HEK293 (cell line): ENCODE data around the gene BATF3.

Experiments
- HOXA7 ChIP-seq: sonication (generic); formaldehyde crosslinking; IDR thresholded peaks from 2 replicates; pipeline ENCODE4 v1.8.1; 2022; ENCODE audit warnings: missing genetic modification reagents, borderline replicate concordance
- PATZ1 ChIP-seq: fragments of 450-650 bp; formaldehyde crosslinking; IDR thresholded peaks from 2 replicates; pipeline ENCODE4 v1.5.1; 2016; ENCODE audit warnings: missing biosample characterization, missing genetic modification characterization
- REST ChIP-seq: fragments of 450-650 bp; formaldehyde crosslinking; IDR thresholded peaks from 2 replicates; pipeline ENCODE4 v1.5.1; 2016; ENCODE audit warnings: missing biosample characterization, missing genetic modification characterization
- SP2 ChIP-seq: fragments of 450-650 bp; formaldehyde crosslinking; IDR thresholded peaks from 2 replicates; pipeline ENCODE4 v1.5.1; 2016; ENCODE audit warnings: missing biosample characterization, missing genetic modification characterization
- TCF7L2 ChIP-seq: IDR thresholded peaks from 2 replicates; pipeline ENCODE4 v1.6.1; 2011; ENCODE audit warnings: low read depth, mild to moderate bottlenecking, inconsistent platforms, low read length, moderate library complexity, borderline replicate concordance
- ZBTB17 ChIP-seq: fragments of 450-650 bp; formaldehyde crosslinking; IDR thresholded peaks from 2 replicates; pipeline ENCODE4 v1.5.1; 2016; ENCODE audit warnings: missing biosample characterization, missing genetic modification characterization
- ZBTB8A ChIP-seq: fragments of 450-650 bp; formaldehyde crosslinking; IDR thresholded peaks from 2 replicates; pipeline ENCODE4 v1.5.1; 2016; ENCODE audit warnings: missing biosample characterization, missing genetic modification characterization
- ZNF112 ChIP-seq: fragments of 450-650 bp; formaldehyde crosslinking; IDR thresholded peaks from 2 replicates; pipeline ENCODE4 v1.5.0; 2017; ENCODE audit warnings: missing biosample characterization, missing genetic modification characterization
- ZNF132 ChIP-seq: fragments of 450-650 bp; formaldehyde crosslinking; IDR thresholded peaks from 2 replicates; pipeline ENCODE4 v1.5.1; 2017; ENCODE audit warnings: missing biosample characterization, missing genetic modification characterization, borderline replicate concordance
- ZNF391 ChIP-seq: fragments of 450-650 bp; formaldehyde crosslinking; IDR thresholded peaks from 2 replicates; pipeline ENCODE4 v1.5.1; 2016; ENCODE audit warnings: low read depth, missing biosample characterization, missing genetic modification characterization, borderline replicate concordance
- ZNF501 ChIP-seq: fragments of 450-650 bp; formaldehyde crosslinking; IDR thresholded peaks from 2 replicates; pipeline ENCODE4 v1.5.1; 2016; ENCODE audit warnings: missing biosample characterization, missing genetic modification characterization
- ZNF530 ChIP-seq: fragments of 450-650 bp; formaldehyde crosslinking; IDR thresholded peaks from 2 replicates; pipeline ENCODE4 v1.5.1; 2016; ENCODE audit warnings: low read depth, missing biosample characterization, missing genetic modification characterization
- ZNF704 ChIP-seq: fragments of 450-650 bp; formaldehyde crosslinking; IDR thresholded peaks from 2 replicates; pipeline ENCODE4 v1.5.1; 2016; ENCODE audit warnings: missing biosample characterization, missing genetic modification characterization
- TF ChIP-seq, protein P1 (sequence below): fragments of 450-650 bp; formaldehyde crosslinking; IDR thresholded peaks from 2 replicates; pipeline ENCODE4 v1.5.1; 2016; ENCODE audit warnings: missing biosample characterization, missing genetic modification characterization

GRCh38 chr1:212685429-212685828, 14.2 kb downstream of the BATF3 start:
- TF ChIP-seq, protein P1, sequence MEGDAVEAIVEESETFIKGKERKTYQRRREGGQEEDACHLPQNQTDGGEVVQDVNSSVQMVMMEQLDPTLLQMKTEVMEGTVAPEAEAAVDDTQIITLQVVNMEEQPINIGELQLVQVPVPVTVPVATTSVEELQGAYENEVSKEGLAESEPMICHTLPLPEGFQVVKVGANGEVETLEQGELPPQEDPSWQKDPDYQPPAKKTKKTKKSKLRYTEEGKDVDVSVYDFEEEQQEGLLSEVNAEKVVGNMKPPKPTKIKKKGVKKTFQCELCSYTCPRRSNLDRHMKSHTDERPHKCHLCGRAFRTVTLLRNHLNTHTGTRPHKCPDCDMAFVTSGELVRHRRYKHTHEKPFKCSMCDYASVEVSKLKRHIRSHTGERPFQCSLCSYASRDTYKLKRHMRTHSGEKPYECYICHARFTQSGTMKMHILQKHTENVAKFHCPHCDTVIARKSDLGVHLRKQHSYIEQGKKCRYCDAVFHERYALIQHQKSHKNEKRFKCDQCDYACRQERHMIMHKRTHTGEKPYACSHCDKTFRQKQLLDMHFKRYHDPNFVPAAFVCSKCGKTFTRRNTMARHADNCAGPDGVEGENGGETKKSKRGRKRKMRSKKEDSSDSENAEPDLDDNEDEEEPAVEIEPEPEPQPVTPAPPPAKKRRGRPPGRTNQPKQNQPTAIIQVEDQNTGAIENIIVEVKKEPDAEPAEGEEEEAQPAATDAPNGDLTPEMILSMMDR (tag by site-specific recombination): no peak
- TF ChIP-seq ZNF391 (tag by site-specific recombination) (no peak), ZBTB17 (no peak), TCF7L2 (no peak), ZNF530 (tag by site-specific recombination) (no peak), PATZ1 (tag by site-specific recombination) (no peak), ZNF112 (tag by site-specific recombination) (no peak), ZNF501 (no peak), REST (tag by site-specific recombination) (no peak), ZNF704 (tag by site-specific recombination) (no peak), HOXA7 (CRISPR knock-in tag) (no peak), SP2 (tag by site-specific recombination) (no peak), ZNF132 (tag by site-specific recombination) (no peak), ZBTB8A (no peak)
